Right lobe of liver (tissue), 4 donors: Measurements from ENCODE around the gene PCSK9.

Experiments used
- POLR2A ChIP-seq: fragments of 450-650 bp; IDR thresholded peaks from one replicate; pipeline ENCODE4 v1.6.1; 2017; ENCODE audit warnings: antibody characterized with exemption, mild to moderate bottlenecking
- TF ChIP-seq, protein P1 (sequence below), 4 donors: fragments of 200-600 bp in 3 of 4; fragments of 450-650 bp in 1 of 4; IDR thresholded peaks; one replicate each; pipeline versions ENCODE4 v1.5.1 to v1.8.0; 2016 to 2022; ENCODE audit warnings: antibody characterized with exemption in 4 of 4, mild to moderate bottlenecking in 2 of 4
- donor health status: DM: no; HTN: no; CAD: no.
- donor health status: DM: no; HTN: no; CAD: no.
- donor health status: DM: no; HTN: yes; CAD: no.

DNA sequence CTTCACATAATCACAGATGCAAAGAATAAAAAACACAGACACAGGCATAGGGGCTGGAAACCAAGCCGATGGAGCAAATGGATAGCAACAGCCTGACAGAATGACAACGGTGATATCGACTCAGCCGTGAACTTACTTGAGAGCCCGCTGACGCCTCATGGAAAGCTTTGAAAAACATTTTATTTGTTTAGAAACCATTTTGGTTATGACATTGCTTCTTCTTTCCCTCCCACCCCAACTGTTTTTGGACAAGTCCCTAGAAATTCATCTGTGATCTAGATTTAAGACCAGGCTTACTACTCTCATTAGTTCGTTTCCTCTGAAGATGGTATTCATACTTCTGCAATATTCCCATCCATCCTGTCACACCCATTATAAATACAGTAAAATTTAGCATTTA lies 44.9 kb downstream of the PCSK9 start:
- no peak for TF ChIP-seq POLR2A
- TF ChIP-seq, protein P1, sequence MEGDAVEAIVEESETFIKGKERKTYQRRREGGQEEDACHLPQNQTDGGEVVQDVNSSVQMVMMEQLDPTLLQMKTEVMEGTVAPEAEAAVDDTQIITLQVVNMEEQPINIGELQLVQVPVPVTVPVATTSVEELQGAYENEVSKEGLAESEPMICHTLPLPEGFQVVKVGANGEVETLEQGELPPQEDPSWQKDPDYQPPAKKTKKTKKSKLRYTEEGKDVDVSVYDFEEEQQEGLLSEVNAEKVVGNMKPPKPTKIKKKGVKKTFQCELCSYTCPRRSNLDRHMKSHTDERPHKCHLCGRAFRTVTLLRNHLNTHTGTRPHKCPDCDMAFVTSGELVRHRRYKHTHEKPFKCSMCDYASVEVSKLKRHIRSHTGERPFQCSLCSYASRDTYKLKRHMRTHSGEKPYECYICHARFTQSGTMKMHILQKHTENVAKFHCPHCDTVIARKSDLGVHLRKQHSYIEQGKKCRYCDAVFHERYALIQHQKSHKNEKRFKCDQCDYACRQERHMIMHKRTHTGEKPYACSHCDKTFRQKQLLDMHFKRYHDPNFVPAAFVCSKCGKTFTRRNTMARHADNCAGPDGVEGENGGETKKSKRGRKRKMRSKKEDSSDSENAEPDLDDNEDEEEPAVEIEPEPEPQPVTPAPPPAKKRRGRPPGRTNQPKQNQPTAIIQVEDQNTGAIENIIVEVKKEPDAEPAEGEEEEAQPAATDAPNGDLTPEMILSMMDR (IDR thresholded peaks at IDR 0.05): no peak
